ENCODE measurements around the gene PIK3C3. TPM values are rescaled to one million over a fixed set of nuclear protein-coding genes. Genes with fewer than 3 reads are reported as not detected.

Gene PIK3C3
- total RNA-seq, 1 experiment from 2014 or later: 23.9 TPM

GRCh38 chr18:42028247-42028832, 73.3 kb downstream of the PIK3C3 start:
- Histone ChIP-seq H3K27me3 (ENCODE audit: control insufficient read depth, insufficient read depth, low read length) (no peaks in the 10 kb centered on the region), H3K27ac (ENCODE audit: low read length) (no peak overlapping the region), H3K36me3 (ENCODE audit: control insufficient read depth, insufficient read depth, low read length) (no peaks in the 10 kb centered on the region), H3K4me1 (ENCODE audit: control insufficient read depth, insufficient read depth, low read length) (no peaks in the 10 kb centered on the region), H3K4me3 (ENCODE audit: low read depth in 2 of 2, low read length in 2 of 2) (no peak overlapping the region), H3K9me3 (ENCODE audit: control insufficient read depth, insufficient read depth, low read depth, low read length) (no peaks in the 10 kb centered on the region)
- TF ChIP-seq CTCF (IDR thresholded peaks at IDR 0.05): peak; percentile 69; the same call in 1 of the 2 replicates
- no peak for TF ChIP-seq REST (IDR thresholded peaks at IDR 0.05; ENCODE audit: insufficient read depth in 1 of 2, low read depth in 2 of 2, low read length in 1 of 2)
- no peak for TF ChIP-seq SIN3A (IDR thresholded peaks at IDR 0.05; ENCODE audit: borderline replicate concordance, insufficient read depth, low read depth, low read length)
- no peak for TF ChIP-seq TCF7L2 (IDR thresholded peaks at IDR 0.05; ENCODE audit: low read depth, low read length)
- no peak for TF ChIP-seq POLR2AphosphoS5 (IDR thresholded peaks at IDR 0.05; ENCODE audit: low read depth, low read length)
- POLR2A ChIA-PET: no interaction called here
- ATAC-seq (no peak), DNase-seq (ENCODE audit: low read depth, low spot score) (no peak)
- intact Hi-C loops (cut with micrococcal nuclease; ENCODE audit: unreplicated experiment) (no loop called here), in situ Hi-C loops (cut with HindIII; ENCODE audit: low pct_unique_long_range_greater_than_20kb, low sequenced_read_pairs) (no loop called here)
- CTCF ChIA-PET: interaction anchor here (1.1 kb wide), 1 partner anchor 24 kb away, joined by 4 read pairs; no protein-coding TSS in a partner anchor
- no TSS peak for BruUV-seq (replicated peaks)

GRCh38 chr18:42029092-42029491, 74.1 kb downstream of the PIK3C3 start:
- Histone ChIP-seq H3K9me3 (ENCODE audit: control insufficient read depth, insufficient read depth, low read depth, low read length) (no peaks in the 10 kb centered on the region), H3K4me3 (ENCODE audit: low read depth in 2 of 2, low read length in 2 of 2) (no peak overlapping the region), H3K27me3 (ENCODE audit: control insufficient read depth, insufficient read depth, low read length) (no peaks in the 10 kb centered on the region), H3K4me1 (ENCODE audit: control insufficient read depth, insufficient read depth, low read length) (no peaks in the 10 kb centered on the region), H3K36me3 (ENCODE audit: control insufficient read depth, insufficient read depth, low read length) (no peaks in the 10 kb centered on the region), H3K27ac (ENCODE audit: low read length) (no peak overlapping the region)
- in situ Hi-C loops (cut with HindIII; ENCODE audit: low pct_unique_long_range_greater_than_20kb, low sequenced_read_pairs) (no loop called here), intact Hi-C loops (cut with micrococcal nuclease; ENCODE audit: unreplicated experiment) (no loop called here)
- no peak for ATAC-seq
- TF ChIP-seq REST (IDR thresholded peaks at IDR 0.05; ENCODE audit: insufficient read depth in 1 of 2, low read depth in 2 of 2, low read length in 1 of 2) (no peak), TCF7L2 (IDR thresholded peaks at IDR 0.05; ENCODE audit: low read depth, low read length) (no peak), CTCF (IDR thresholded peaks at IDR 0.05) (no peak), POLR2AphosphoS5 (IDR thresholded peaks at IDR 0.05; ENCODE audit: low read depth, low read length) (no peak), SIN3A (IDR thresholded peaks at IDR 0.05; ENCODE audit: borderline replicate concordance, insufficient read depth, low read depth, low read length) (no peak)
- no peak for DNase-seq (ENCODE audit: low read depth, low spot score)
- BruUV-seq (replicated peaks): no TSS peak
- ChIA-PET CTCF (no interaction called here), POLR2A (no interaction called here)

Measured in Panc1 (cell line).